CD14-positive monocyte (primary cell): ENCODE measurements around the gene TCHHL1. TPM values are rescaled to one million over a fixed set of nuclear protein-coding genes. Genes with fewer than 3 reads are reported as not detected.

Source experiments
- DNase-seq, 3 donors: peaks; one replicate each; pipeline ENCODE4 v3.0.0-alpha.2; 2011 to 2022
- H2AFZ ChIP-seq: 2 replicates; pipeline ENCODE4 v1.6.0; 2012; ENCODE audit warnings: mild to moderate bottlenecking, low read depth, low read length, inconsistent platforms; ENCODE audit not compliant: insufficient read depth, poor library complexity, severe bottlenecking
- H3K27ac ChIP-seq, 2 donors: 1 replicate in 1 of 2; 2 replicates in 1 of 2; pipeline ENCODE4 v1.5.1; 2012 to 2013; ENCODE audit warnings: low read length in 2 of 2, control low read depth in 1 of 2, inconsistent platforms in 1 of 2, low read depth in 1 of 2, mild to moderate bottlenecking in 1 of 2
- H3K27me3 ChIP-seq, 2 donors: one replicate each; pipeline versions ENCODE4 v1.6.0 to v1.6.1; 2011 to 2013; ENCODE audit warnings: low read length in 2 of 2; ENCODE audit not compliant: control insufficient read depth in 2 of 2, insufficient read depth in 2 of 2
- H3K36me3 ChIP-seq, 2 donors: replicated peaks in 1 of 2; 1 replicate in 1 of 2; 2 replicates in 1 of 2; pipeline versions ENCODE4 v1.5.1 to v1.6.1; 2012 to 2013; ENCODE audit warnings: low read length in 2 of 2, control low read depth in 1 of 2, inconsistent platforms in 1 of 2, mild to moderate bottlenecking in 1 of 2; ENCODE audit not compliant: insufficient read depth in 2 of 2, control insufficient read depth in 1 of 2
- H3K4me1 ChIP-seq, 2 donors: 1 replicate in 1 of 2; 2 replicates in 1 of 2; pipeline versions ENCODE4 v1.5.1 to v1.6.1; 2012 to 2013; ENCODE audit warnings: low read length in 2 of 2, control low read depth in 1 of 2, inconsistent platforms in 1 of 2, mild to moderate bottlenecking in 1 of 2, moderate library complexity in 1 of 2; ENCODE audit not compliant: insufficient read depth in 2 of 2, control insufficient read depth in 1 of 2
- H3K4me2 ChIP-seq: replicated peaks from 2 replicates; pipeline ENCODE3; 2012; ENCODE audit warnings: low read length, moderate library complexity, mild to moderate bottlenecking; ENCODE audit not compliant: poor library complexity, severe bottlenecking; ENCODE audit errors: extremely low read depth
- H3K4me3 ChIP-seq, 3 experiments: fragments of 200-600 bp in 1 of 3; sonication (generic) in 1 of 3; replicated peaks in 1 of 3; 1 replicate in 2 of 3; 2 replicates in 1 of 3; pipeline ENCODE4 v1.5.1; 2011 to 2013; ENCODE audit warnings: low read length in 3 of 3, mild to moderate bottlenecking in 3 of 3, control low read depth in 2 of 3, low read depth in 2 of 3, inconsistent platforms in 1 of 3, moderate library complexity in 1 of 3
- H3K79me2 ChIP-seq: 2 replicates; pipeline ENCODE4 v1.6.0; 2012; ENCODE audit warnings: mild to moderate bottlenecking, control low read depth, inconsistent platforms, low read length, moderate library complexity; ENCODE audit not compliant: insufficient read depth
- H3K9ac ChIP-seq: 2 replicates; pipeline ENCODE4 v1.6.0; 2017; ENCODE audit warnings: low read length, mild to moderate bottlenecking; ENCODE audit not compliant: insufficient read depth, poor library complexity, severe bottlenecking
- H3K9me3 ChIP-seq, 2 donors: replicated peaks in 1 of 2; 1 replicate in 1 of 2; 2 replicates in 1 of 2; pipeline versions ENCODE4 v1.5.1 to v1.6.1; 2012 to 2013; ENCODE audit warnings: low read length in 2 of 2, control low read depth in 1 of 2; ENCODE audit not compliant: control insufficient read depth in 1 of 2, insufficient read depth in 1 of 2
- H4K20me1 ChIP-seq: 2 replicates; pipeline ENCODE4 v1.6.0; 2012; ENCODE audit warnings: mild to moderate bottlenecking, low read length, control low read depth, moderate library complexity; ENCODE audit not compliant: insufficient read depth
- H3K27ac Mint-ChIP-seq, 7 donors: one replicate each; pipeline ENCODE4 v1.8.0; 2020; ENCODE audit warnings: mild to moderate bottlenecking in 7 of 7, mixed read lengths in 7 of 7, moderate library complexity in 6 of 7, inconsistent platforms in 2 of 7
- H3K27me3 Mint-ChIP-seq, 3 donors: one replicate each; pipeline ENCODE4 v1.8.0; 2021 to 2022; ENCODE audit warnings: low read depth in 3 of 3, mild to moderate bottlenecking in 3 of 3, mixed read lengths in 3 of 3, moderate library complexity in 3 of 3, inconsistent platforms in 1 of 3
- H3K36me3 Mint-ChIP-seq, 2 donors: one replicate each; pipeline ENCODE4 v1.8.0; 2020; ENCODE audit warnings: mixed read lengths in 2 of 2, inconsistent platforms in 1 of 2, mild to moderate bottlenecking in 1 of 2
- H3K4me1 Mint-ChIP-seq: one replicate; pipeline ENCODE4 v1.8.0; 2020; ENCODE audit warnings: mild to moderate bottlenecking, mixed read lengths
- H3K4me3 Mint-ChIP-seq, 2 donors: one replicate each; pipeline ENCODE4 v1.8.0; 2020; ENCODE audit warnings: mild to moderate bottlenecking in 2 of 2, mixed read lengths in 2 of 2, moderate library complexity in 1 of 2
- H3K9me3 Mint-ChIP-seq, 7 donors: one replicate each; pipeline ENCODE4 v1.8.0; 2020 to 2022; ENCODE audit warnings: mixed read lengths in 7 of 7, mild to moderate bottlenecking in 6 of 7, moderate library complexity in 6 of 7, inconsistent platforms in 2 of 7
- CTCF ChIP-seq: fragments of 200-600 bp; IDR thresholded peaks from one replicate; pipeline ENCODE4 v1.8.0; 2022; ENCODE audit warnings: antibody characterized with exemption, mild to moderate bottlenecking
- intact Hi-C, 2 donors: fragments of 100-400 bp; cut with micrococcal nuclease; formaldehyde crosslinking; loops; one replicate each; pipeline versions ENCODE4 v1.15.0 to v1.15.1; 2023
- polyA plus RNA-seq, 3 donors: library from polyadenylated mRNA; depleted of rRNA in 1 of 3; unstranded in 2 of 3; stranded (reverse) in 1 of 3; fragments of 300-500 nt in 2 of 3; fragments of >200 nt in 1 of 3; fragmentation: Illumina TruSeq in 2 of 3; gene quantifications; 1 replicate in 2 of 3; 2 replicates in 1 of 3; pipeline ENCODE4 v1.2.3, GENCODE V29; 2012 to 2021

TCHHL1 gene
- polyA plus RNA-seq, 3 donors: not detected

- Histone ChIP-seq H3K4me2 (no peak overlapping the region), H3K27me3 (peaks cover 12 to 45% of the 10 kb centered on the region in 2 donors), H4K20me1 (no peaks in the 10 kb centered on the region), H2AFZ (no peak overlapping the region), H3K4me3 (no peak overlapping the region), H3K4me1 (no peaks in the 10 kb centered on the region), H3K36me3 (no peaks in the 10 kb centered on the region), H3K79me2 (no peaks in the 10 kb centered on the region), H3K9ac (no peak overlapping the region), H3K27ac (no peak overlapping the region), H3K9me3 (peaks cover 5 to 7% of the 10 kb centered on the region in 2 donors)
- DNase-seq: no peak
- Mint-ChIP-seq H3K4me3 (peak overlapping the region in 1 of 2 donors; percentile 27), H3K27me3 (peaks cover 27 to 50% (median 30%) of the 10 kb centered on the region in 3 donors), H3K9me3 (peaks cover 0 to 11% (median 6%) of the 10 kb centered on the region in 7 donors), H3K27ac (no peak overlapping the region), H3K4me1 (peaks cover 2% of the 10 kb centered on the region), H3K36me3 (no peaks in the 10 kb centered on the region)
- intact Hi-C loops: no loop called here
- no peak for TF ChIP-seq CTCF
Measured at GRCh38 chr1:152130186-152130585, 41.3 kb upstream of the TCHHL1 start.

GRCh38 chr1:152127673-152128072 is 38.8 kb upstream of the TCHHL1 start:
- Histone ChIP-seq H3K9me3 (peaks cover 4 to 7% of the 10 kb centered on the region in 2 donors), H3K27me3 (peaks cover 12 to 42% of the 10 kb centered on the region in 2 donors), H3K4me1 (no peaks in the 10 kb centered on the region), H3K27ac (no peak overlapping the region), H3K79me2 (no peaks in the 10 kb centered on the region), H3K4me2 (no peak overlapping the region), H4K20me1 (no peaks in the 10 kb centered on the region), H3K36me3 (no peaks in the 10 kb centered on the region), H2AFZ (no peak overlapping the region), H3K9ac (no peak overlapping the region), H3K4me3 (no peak overlapping the region)
- Mint-ChIP-seq H3K27me3 (peaks cover 25 to 37% (median 28%) of the 10 kb centered on the region in 3 donors), H3K4me3 (peak overlapping the region in 1 of 2 donors; percentile 1), H3K9me3 (peaks cover 0 to 5% (median under 1%) of the 10 kb centered on the region in 7 donors), H3K4me1 (peaks cover 2% of the 10 kb centered on the region), H3K27ac (no peak overlapping the region), H3K36me3 (no peaks in the 10 kb centered on the region)
- intact Hi-C loops: no loop called here
- no peak for DNase-seq
- no peak for TF ChIP-seq CTCF
